Measurements from ENCODE around the gene HK1.
A peak's percentile ranks its signal among the peaks of the same experiment; 100 is the strongest.
"Not testable (repeated sequence)": the region's sequence is repeated elsewhere in the genome, so short reads cannot be mapped to it uniquely, and the experiment has no call there.

The HK1 gene

DNA sequence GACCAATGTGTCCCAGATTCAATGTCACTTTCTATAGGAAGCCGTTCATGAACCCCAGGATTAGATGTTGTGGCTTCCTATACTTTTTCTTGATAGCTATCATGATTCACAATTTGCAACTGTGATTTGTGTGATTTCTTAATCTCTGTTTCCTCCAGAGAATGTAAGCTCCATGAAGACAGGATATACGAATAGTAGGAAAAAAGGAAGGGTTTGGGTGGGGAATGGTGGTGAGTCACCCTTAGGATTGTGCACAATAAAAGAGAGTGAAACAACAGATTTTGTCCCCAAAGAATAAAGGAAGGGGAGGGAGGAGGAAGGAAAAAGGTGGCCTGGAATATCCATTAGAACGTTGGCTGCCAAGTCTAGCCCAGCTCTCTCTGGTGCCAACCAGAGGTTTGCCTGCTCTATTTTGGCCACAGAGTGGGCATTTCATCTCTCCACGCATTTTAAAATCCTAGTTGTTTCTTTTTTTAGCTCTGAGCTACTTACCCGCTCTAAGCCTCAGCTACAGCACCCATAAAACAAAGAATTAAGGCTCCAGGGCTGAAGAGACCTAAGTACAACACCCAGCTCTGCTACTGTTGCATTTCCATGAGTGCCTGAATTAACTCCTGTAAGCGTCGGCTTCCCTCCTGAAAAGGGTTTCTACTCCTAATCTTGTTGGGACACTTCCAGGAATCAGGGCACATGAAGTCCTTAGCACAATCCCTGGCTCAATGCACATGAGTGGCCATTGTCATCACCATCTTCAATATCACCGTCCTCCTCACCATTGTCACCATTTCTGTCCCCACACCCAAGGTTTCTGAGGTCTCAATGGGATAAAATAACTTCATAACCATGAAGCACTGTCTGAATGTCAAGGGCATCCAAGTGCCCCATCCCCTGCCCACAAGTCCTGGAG lies 3.5 kb downstream of the HK1 start:
- peaks cover 7% of the 10 kb centered on the region for H3K27me3 Mint-ChIP-seq (ENCODE audit: low read depth, poor library complexity)
- H3K27ac Mint-ChIP-seq: peak overlapping the region; percentile 47
- no peak overlapping the region for H3K4me3 Mint-ChIP-seq
- H3K9me3 Mint-ChIP-seq: no peaks in the 10 kb centered on the region
- TF ChIP-seq, protein P1, sequence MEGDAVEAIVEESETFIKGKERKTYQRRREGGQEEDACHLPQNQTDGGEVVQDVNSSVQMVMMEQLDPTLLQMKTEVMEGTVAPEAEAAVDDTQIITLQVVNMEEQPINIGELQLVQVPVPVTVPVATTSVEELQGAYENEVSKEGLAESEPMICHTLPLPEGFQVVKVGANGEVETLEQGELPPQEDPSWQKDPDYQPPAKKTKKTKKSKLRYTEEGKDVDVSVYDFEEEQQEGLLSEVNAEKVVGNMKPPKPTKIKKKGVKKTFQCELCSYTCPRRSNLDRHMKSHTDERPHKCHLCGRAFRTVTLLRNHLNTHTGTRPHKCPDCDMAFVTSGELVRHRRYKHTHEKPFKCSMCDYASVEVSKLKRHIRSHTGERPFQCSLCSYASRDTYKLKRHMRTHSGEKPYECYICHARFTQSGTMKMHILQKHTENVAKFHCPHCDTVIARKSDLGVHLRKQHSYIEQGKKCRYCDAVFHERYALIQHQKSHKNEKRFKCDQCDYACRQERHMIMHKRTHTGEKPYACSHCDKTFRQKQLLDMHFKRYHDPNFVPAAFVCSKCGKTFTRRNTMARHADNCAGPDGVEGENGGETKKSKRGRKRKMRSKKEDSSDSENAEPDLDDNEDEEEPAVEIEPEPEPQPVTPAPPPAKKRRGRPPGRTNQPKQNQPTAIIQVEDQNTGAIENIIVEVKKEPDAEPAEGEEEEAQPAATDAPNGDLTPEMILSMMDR (IDR thresholded peaks at IDR 0.05): no peak
- H3K4me1 Mint-ChIP-seq: peaks cover 9% of the 10 kb centered on the region
- H3K36me3 Mint-ChIP-seq (ENCODE audit: low read depth): no peaks in the 10 kb centered on the region
- no peak for DNase-seq

- not testable (repeated sequence) for H3K4me1 Mint-ChIP-seq; H3K27ac Mint-ChIP-seq; H3K36me3 Mint-ChIP-seq (ENCODE audit: low read depth); H3K4me3 Mint-ChIP-seq; H3K9me3 Mint-ChIP-seq; DNase-seq
- peaks cover 11% of the 10 kb centered on the region for H3K27me3 Mint-ChIP-seq (ENCODE audit: low read depth, poor library complexity)
Measured at GRCh38 chr10:69284402-69284801, 6.1 kb downstream of the HK1 start.

- DNase-seq: no peak
- no peak overlapping the region for H3K4me3 Mint-ChIP-seq
- H3K27me3 Mint-ChIP-seq (ENCODE audit: low read depth, poor library complexity): peaks cover 11% of the 10 kb centered on the region
- no peak overlapping the region for H3K27ac Mint-ChIP-seq
- H3K9me3 Mint-ChIP-seq: no peaks in the 10 kb centered on the region
- TF ChIP-seq, protein P1 (IDR thresholded peaks at IDR 0.05): no peak
- H3K36me3 Mint-ChIP-seq (ENCODE audit: low read depth): no peaks in the 10 kb centered on the region
- H3K4me1 Mint-ChIP-seq: peaks cover 9% of the 10 kb centered on the region
Measured at GRCh38 chr10:69285699-69286098, 7.4 kb downstream of the HK1 start.

DNA sequence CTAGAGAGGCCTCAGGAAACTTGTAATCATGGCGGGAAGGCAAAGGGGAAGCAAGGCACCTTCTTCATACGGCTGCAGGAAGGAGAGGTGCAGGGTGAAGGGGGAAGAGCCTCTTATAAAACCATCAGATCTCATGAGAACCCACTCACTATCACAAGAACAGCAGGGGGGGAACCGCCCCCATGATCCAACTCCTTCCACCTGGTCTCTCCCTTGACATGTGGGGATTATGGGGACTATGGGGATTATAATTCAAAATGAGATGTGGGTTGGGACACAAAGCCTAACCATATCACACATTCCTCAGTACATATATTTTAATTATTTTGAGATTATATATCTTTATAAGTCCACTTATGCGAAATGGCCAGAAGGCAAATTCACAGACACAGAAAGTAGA lies 8.9 kb downstream of the HK1 start:
- Mint-ChIP-seq H3K27ac (no peak overlapping the region), H3K27me3 (ENCODE audit: low read depth, poor library complexity) (peaks cover 8% of the 10 kb centered on the region), H3K4me3 (no peak overlapping the region), H3K4me1 (peaks cover 9% of the 10 kb centered on the region), H3K36me3 (ENCODE audit: low read depth) (no peaks in the 10 kb centered on the region), H3K9me3 (no peaks in the 10 kb centered on the region)
- DNase-seq: no peak
- TF ChIP-seq, protein P1 (IDR thresholded peaks at IDR 0.05): no peak

GRCh38 chr10:69290993-69291392 lies 12.7 kb downstream of the HK1 start:
- Mint-ChIP-seq H3K4me1 (peaks cover under 1% of the 10 kb centered on the region), H3K9me3 (no peaks in the 10 kb centered on the region), H3K27ac (no peak overlapping the region), H3K27me3 (ENCODE audit: low read depth, poor library complexity) (peaks cover 9% of the 10 kb centered on the region), H3K36me3 (ENCODE audit: low read depth) (no peaks in the 10 kb centered on the region), H3K4me3 (no peak overlapping the region)
- DNase-seq: no peak
- TF ChIP-seq, protein P1 (IDR thresholded peaks at IDR 0.05): no peak

DNA sequence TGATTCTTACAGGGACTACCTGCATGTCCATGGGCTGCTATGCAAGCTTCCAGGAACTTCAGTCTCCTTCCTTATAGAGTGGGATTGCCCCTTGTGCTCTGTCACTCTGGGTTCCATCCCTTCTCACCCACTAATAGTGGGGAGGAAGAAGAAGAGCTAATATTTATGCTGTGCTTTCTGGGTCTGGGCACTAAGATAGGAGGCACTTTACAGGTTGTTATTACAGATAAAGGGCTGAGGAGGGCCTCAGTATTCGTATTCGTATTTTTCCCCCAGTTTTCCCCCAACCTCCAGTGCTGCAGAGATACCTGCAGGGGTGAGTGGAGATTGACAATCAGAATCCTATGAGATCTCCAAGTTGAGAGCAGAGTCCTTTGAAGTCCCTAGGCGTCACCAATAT lies 14.2 kb downstream of the HK1 start:
- Mint-ChIP-seq H3K36me3 (ENCODE audit: low read depth) (no peaks in the 10 kb centered on the region), H3K4me1 (no peaks in the 10 kb centered on the region), H3K4me3 (no peak overlapping the region), H3K9me3 (no peaks in the 10 kb centered on the region), H3K27me3 (ENCODE audit: low read depth, poor library complexity) (peaks cover 18% of the 10 kb centered on the region), H3K27ac (no peak overlapping the region)
- TF ChIP-seq, protein P1 (IDR thresholded peaks at IDR 0.05): no peak
- no peak for DNase-seq
